H1 (cell line): ENCODE results near the gene CDC42BPB. TPM values are rescaled to one million over a fixed set of nuclear protein-coding genes. Genes with fewer than 3 reads are reported as not detected.

Experiments
- CTCF ChIA-PET: fragments of 300-600 bp; sonication (Branson Sonifier 250); formaldehyde crosslinking; loops from one replicate; lab custom pipeline; 2021; ENCODE audit not compliant: partially characterized antibody; lab: Charles Lee
- POLR2A ChIA-PET: fragments of 300-600 bp; sonication (Branson Sonifier 250); formaldehyde crosslinking; loops from one replicate; lab custom pipeline; 2021; ENCODE audit warnings: inconsistent platforms; ENCODE audit not compliant: partially characterized antibody; lab: Charles Lee
- DNase-seq, 2 experiments: peaks; one replicate each; pipeline versions ENCODE4 v3.0.0 to v3.0.0-alpha.2; 2010 to 2022; ENCODE audit warnings: low spot score in 2 of 2, low read depth in 1 of 2, mixed read lengths in 1 of 2
- FAIRE-seq: peaks from 2 replicates; lab custom pipeline; 2011; peaks lifted over from hg19 to GRCh38; lab: Jason Lieb, UNC
- H2AFZ ChIP-seq: 2 replicates; pipeline ENCODE4 v1.8.1; 2012; ENCODE audit warnings: low read length, inconsistent platforms
- H2AK5ac ChIP-seq: 2 replicates; pipeline ENCODE4 v1.6.1; 2013; ENCODE audit warnings: low read depth, low read length
- H2BK120ac ChIP-seq: replicated peaks from 2 replicates; pipeline ENCODE3; 2013; ENCODE audit warnings: low read depth, low read length, inconsistent platforms
- H2BK12ac ChIP-seq: 2 replicates; pipeline ENCODE4 v1.6.1; 2013; ENCODE audit warnings: low read depth, low read length
- H2BK15ac ChIP-seq: 2 replicates; pipeline ENCODE4 v1.6.1; 2013; ENCODE audit warnings: low read length
- H2BK20ac ChIP-seq: 2 replicates; pipeline ENCODE4 v1.6.1; 2013; ENCODE audit warnings: low read length
- H2BK5ac ChIP-seq: 2 replicates; pipeline ENCODE4 v1.6.1; 2013; ENCODE audit warnings: low read depth, low read length
- H3K14ac ChIP-seq: 2 replicates; pipeline ENCODE4 v1.6.1; 2013; ENCODE audit warnings: inconsistent platforms; ENCODE audit not compliant: insufficient read length
- H3K18ac ChIP-seq: 2 replicates; pipeline ENCODE4 v1.6.1; 2013; ENCODE audit warnings: low read length; ENCODE audit errors: extremely low read depth
- H3K23ac ChIP-seq: 2 replicates; pipeline ENCODE4 v1.6.1; 2013; ENCODE audit warnings: inconsistent platforms; ENCODE audit not compliant: insufficient read length
- H3K23me2 ChIP-seq: 2 replicates; pipeline ENCODE4 v1.6.1; 2013; ENCODE audit warnings: low read depth, low read length
- H3K27ac ChIP-seq: 2 replicates; pipeline ENCODE4 v1.6.1; 2011; ENCODE audit warnings: low read depth, low read length, inconsistent platforms
- H3K27me3 ChIP-seq, 4 experiments: replicated peaks in 1 of 4; 1 replicate in 1 of 4; 2 replicates in 3 of 4; pipeline versions ENCODE4 v1.6.1 to v1.8.1; 2011 to 2013; ENCODE audit warnings: low read length in 3 of 4, mild to moderate bottlenecking in 3 of 4, inconsistent platforms in 2 of 4, mixed read lengths in 2 of 4, moderate library complexity in 1 of 4; ENCODE audit not compliant: control insufficient read depth in 3 of 4, insufficient read depth in 3 of 4; ENCODE audit errors: extremely low read depth in 1 of 4
- H3K36me3 ChIP-seq, 4 experiments: 2 replicates each; pipeline versions ENCODE4 v1.6.1 to v1.8.1; 2011 to 2013; ENCODE audit warnings: mild to moderate bottlenecking in 4 of 4, low read length in 3 of 4, moderate library complexity in 2 of 4, control low read depth in 1 of 4, inconsistent platforms in 1 of 4; ENCODE audit not compliant: insufficient read depth in 4 of 4, control insufficient read depth in 2 of 4
- H3K4ac ChIP-seq: replicated peaks from 2 replicates; pipeline ENCODE3; 2013; ENCODE audit warnings: low read length, low read depth, mixed read lengths, inconsistent platforms; ENCODE audit not compliant: insufficient read length
- H3K4me1 ChIP-seq, 4 experiments: replicated peaks in 1 of 4; 1 replicate in 1 of 4; 2 replicates in 3 of 4; pipeline versions ENCODE4 v1.6.1 to v1.8.1; 2011 to 2013; ENCODE audit warnings: low read length in 3 of 4, inconsistent platforms in 2 of 4, mixed read lengths in 1 of 4; ENCODE audit not compliant: insufficient read depth in 4 of 4, control insufficient read depth in 3 of 4
- H3K4me2 ChIP-seq, 2 experiments: 2 replicates each; pipeline versions ENCODE4 v1.6.1 to v1.8.1; 2011 to 2013; ENCODE audit warnings: low read depth in 2 of 2, low read length in 2 of 2, control low read depth in 1 of 2, inconsistent platforms in 1 of 2, mild to moderate bottlenecking in 1 of 2; ENCODE audit not compliant: insufficient read depth in 1 of 2
- H3K4me3 ChIP-seq, 4 experiments: fragments of 200-600, 300-600 bp in 1 of 4; sonication (generic), shearing (Covaris generic), sonication (Bioruptor Twin) in 1 of 4; 2 replicates each; pipeline versions ENCODE4 v1.5.1 to v1.8.1; 2011 to 2016; ENCODE audit warnings: low read length in 4 of 4, low read depth in 3 of 4, control low read depth in 2 of 4, inconsistent platforms in 2 of 4, mild to moderate bottlenecking in 2 of 4, mixed read lengths in 1 of 4, moderate library complexity in 1 of 4; ENCODE audit not compliant: insufficient read depth in 2 of 4; ENCODE audit errors: extremely low read depth in 1 of 4
- H3K56ac ChIP-seq: replicated peaks from 2 replicates; pipeline ENCODE3; 2013; ENCODE audit warnings: low read depth, mild to moderate bottlenecking, mixed read lengths, low read length, inconsistent platforms; ENCODE audit not compliant: insufficient read length
- H3K79me1 ChIP-seq: 2 replicates; pipeline ENCODE4 v1.6.1; 2013; ENCODE audit warnings: low read depth, low read length, control low read depth
- H3K79me2 ChIP-seq, 2 experiments: 2 replicates each; pipeline versions ENCODE4 v1.6.1 to v1.8.1; 2012 to 2013; ENCODE audit warnings: low read length in 2 of 2, mild to moderate bottlenecking in 2 of 2, inconsistent platforms in 1 of 2; ENCODE audit not compliant: insufficient read depth in 2 of 2, control insufficient read depth in 1 of 2
- H3K9ac ChIP-seq, 4 experiments: replicated peaks in 1 of 4; 1 replicate in 1 of 4; 2 replicates in 3 of 4; pipeline versions ENCODE4 v1.6.1 to v1.8.1; 2011 to 2013; ENCODE audit warnings: low read depth in 3 of 4, low read length in 3 of 4, control low read depth in 2 of 4, mild to moderate bottlenecking in 2 of 4, moderate library complexity in 2 of 4, inconsistent platforms in 1 of 4; ENCODE audit errors: extremely low read depth in 1 of 4
- H3K9me3 ChIP-seq, 2 experiments: 2 replicates each; pipeline versions ENCODE4 v1.6.1 to v1.8.1; 2012 to 2013; ENCODE audit warnings: mild to moderate bottlenecking in 2 of 2, moderate library complexity in 2 of 2, control low read depth in 1 of 2, inconsistent platforms in 1 of 2, low read depth in 1 of 2, low read length in 1 of 2, mixed read lengths in 1 of 2; ENCODE audit not compliant: insufficient read depth in 2 of 2
- H4K20me1 ChIP-seq, 2 experiments: replicated peaks in 1 of 2; 2 replicates each; pipeline versions ENCODE3 to v1.8.1; 2011 to 2013; ENCODE audit warnings: inconsistent platforms in 2 of 2, low read length in 2 of 2, mild to moderate bottlenecking in 1 of 2; ENCODE audit not compliant: insufficient read depth in 2 of 2, control insufficient read depth in 1 of 2
- H4K5ac ChIP-seq: 2 replicates; pipeline ENCODE4 v1.6.1; 2013; ENCODE audit warnings: low read length, low read depth, mixed read lengths, inconsistent platforms; ENCODE audit not compliant: insufficient read length
- H4K8ac ChIP-seq: 2 replicates; pipeline ENCODE4 v1.8.0; 2013; ENCODE audit warnings: mild to moderate bottlenecking, moderate library complexity, low read length, inconsistent platforms; ENCODE audit not compliant: insufficient read depth; ENCODE audit errors: extremely low read depth
- H4K91ac ChIP-seq: replicated peaks from 2 replicates; pipeline ENCODE3; 2013; ENCODE audit warnings: low read length, mixed read lengths, inconsistent platforms; ENCODE audit not compliant: insufficient read length
- ASH2L ChIP-seq: fragments of 200-600, 300-600 bp; sonication (generic); IDR thresholded peaks from one replicate; pipeline ENCODE4 v1.7.1; 2017; ENCODE audit warnings: low read length
- BCL11A ChIP-seq, 2 experiments: IDR thresholded peaks; one replicate each; pipeline ENCODE4 v1.6.1; 2011; ENCODE audit warnings: low read depth in 2 of 2, low read length in 2 of 2, mild to moderate bottlenecking in 2 of 2
- EGR1 ChIP-seq: IDR thresholded peaks from 2 replicates; pipeline ENCODE4 v1.6.1; 2011; ENCODE audit warnings: low read depth, low read length, borderline replicate concordance
- EZH2 ChIP-seq: fragments of 200-600 bp; sonication (generic); IDR thresholded peaks from 2 replicates; pipeline ENCODE4 v1.7.1; 2012; ENCODE audit warnings: low read depth, mild to moderate bottlenecking, moderate library complexity, low read length, inconsistent platforms; ENCODE audit not compliant: severe bottlenecking
- JUN ChIP-seq: IDR thresholded peaks from 2 replicates; pipeline ENCODE4 v1.6.1; 2011; ENCODE audit warnings: low read depth, mild to moderate bottlenecking, improper control_type of control experiment, low read length
- NRF1 ChIP-seq: IDR thresholded peaks from 2 replicates; pipeline ENCODE4 v1.6.1; 2011; ENCODE audit warnings: mild to moderate bottlenecking, low read depth, low read length, improper control_type of control experiment
- PHF8 ChIP-seq: fragments of 200-600 bp; sonication (generic); conservative IDR thresholded peaks from 2 replicates; pipeline ENCODE4 v1.7.1; 2012; ENCODE audit warnings: low read depth, mild to moderate bottlenecking, inconsistent platforms, low read length, moderate library complexity
- POLR2A ChIP-seq, 2 experiments: IDR thresholded peaks; 1 replicate in 1 of 2; 2 replicates in 1 of 2; pipeline ENCODE4 v1.6.1; 2011; ENCODE audit warnings: low read depth in 2 of 2, low read length in 2 of 2, mild to moderate bottlenecking in 2 of 2; ENCODE audit errors: control extremely low read depth in 1 of 2
- RXRA ChIP-seq: IDR thresholded peaks from 2 replicates; pipeline ENCODE4 v1.6.1; 2011; ENCODE audit warnings: low read depth, mild to moderate bottlenecking, low read length, moderate library complexity; ENCODE audit not compliant: insufficient read depth
- SAP30 ChIP-seq: fragments of 300-600 bp; sonication (generic); IDR thresholded peaks from 2 replicates; pipeline ENCODE4 v1.7.1; 2012; ENCODE audit warnings: low read length, moderate library complexity, mild to moderate bottlenecking, inconsistent platforms; ENCODE audit not compliant: insufficient read depth, insufficient replicate concordance
- ZNF274 ChIP-seq: IDR thresholded peaks from 2 replicates; pipeline ENCODE4 v1.7.0; 2012; ENCODE audit warnings: low read length, borderline replicate concordance; ENCODE audit errors: extremely low read depth
- WGBS, 2 experiments: shearing (Covaris generic) in 1 of 2; methylation state at CpG; one replicate each; pipeline versions ENCODE4 v1.1.6 to v1.1.7; 2013 to 2015; ENCODE audit warnings: low lambda C conversion rate in 2 of 2, mixed read lengths in 2 of 2, inconsistent platforms in 1 of 2, low coverage in 1 of 2, missing lambda C conversion rate in 1 of 2; ENCODE audit not compliant: insufficient replicate concordance in 2 of 2, insufficient coverage in 1 of 2, insufficient read length in 1 of 2; ENCODE audit errors: extremely low coverage in 1 of 2, missing lambda C conversion rate in 1 of 2; 5-methylcytosine and 5-hydroxymethylcytosine counted together
- polyA plus RNA-seq, 7 experiments: library from polyadenylated mRNA; depleted of rRNA in 3 of 7; stranded (reverse) in 5 of 7; unstranded in 2 of 7; fragments of >200 nt in 5 of 7; fragments of 200-250 nt in 2 of 7; gene quantifications; 1 replicate in 5 of 7; 2 replicates in 1 of 7; 4 replicates in 1 of 7; pipeline versions ENCODE4 v1.2.1 to v1.2.3, GENCODE V29; 2011 to 2013; ENCODE audit warnings: missing spikeins in 2 of 7, mixed read lengths in 2 of 7
- total RNA-seq: library from RNA; stranded (reverse); fragmentation: NEBNext Ultra II Directional; extraction: Animal tissue kit (Norgen Biotek cat#: 25700); gene quantifications from 2 replicates; pipeline ENCODE4 v1.2.1, GENCODE V29; 2021
- TF ChIP-seq, protein P1 (sequence below): IDR thresholded peaks from 2 replicates; pipeline ENCODE4 v1.6.1; 2011; ENCODE audit warnings: low read length, improper control_type of control experiment
- TF ChIP-seq, protein P2 (sequence below): IDR thresholded peaks from 2 replicates; pipeline ENCODE4 v1.6.1; 2012; ENCODE audit warnings: inconsistent platforms

CDC42BPB gene
- total and polyA plus RNA-seq, 2 of the 8 experiments (the other 6 are each of a cell fraction or from before 2014, with no cell fraction given) = 51.2 to 88.2 TPM

GRCh38 chr14:102889615-102890014, 167.7 kb downstream of the CDC42BPB start:
- Histone ChIP-seq H2AFZ (no peak overlapping the region), H3K18ac (no peak overlapping the region), H3K27me3 (no peaks in the 10 kb centered on the region), H3K23ac (no peak overlapping the region), H3K36me3 (no peaks in the 10 kb centered on the region), H3K79me1 (no peaks in the 10 kb centered on the region), H3K56ac (no peak overlapping the region), H2AK5ac (no peak overlapping the region), H3K14ac (no peak overlapping the region), H3K4me1 (0 out of 7 replicates have a peak, but pooled peaks cover 0 to 4% (median 0%) of the 10 kb centered on the region in 4 experiments), H3K27ac (no peak overlapping the region), H3K4me2 (no peak overlapping the region), H4K20me1 (peaks cover 0 to 2% of the 10 kb centered on the region in 2 experiments), H3K9me3 (no peaks in the 10 kb centered on the region), H4K8ac (no peak overlapping the region), H3K79me2 (no peaks in the 10 kb centered on the region), H2BK120ac (no peak overlapping the region), H2BK5ac (no peak overlapping the region; the same call in 1 of the 2 replicates), H4K5ac (no peak overlapping the region), H3K4ac (no peak overlapping the region), H3K4me3 (no peak overlapping the region), H2BK15ac (no peak overlapping the region), H2BK12ac (no peak overlapping the region), H3K9ac (no peak overlapping the region), H3K23me2 (no peaks in the 10 kb centered on the region), H2BK20ac (no peak overlapping the region), H4K91ac (no peak overlapping the region)
- FAIRE-seq = no peak
- DNase-seq = no peak
- WGBS, 2 experiments = 90% methylated on average over 7 of the region's 7 CpGs; no CpG with 5 or more reads in 1 of the 2 experiments
- CTCF ChIA-PET = interaction anchor here (1.2 to 2.7 kb wide), 2 partner anchors 11 to 20 kb away, joined by 3 to 14 read pairs; no protein-coding TSS in a partner anchor
- POLR2A ChIA-PET = no interaction called here
- TF ChIP-seq JUN = no peak
- no peak for TF ChIP-seq RXRA
- TF ChIP-seq, protein P1, sequence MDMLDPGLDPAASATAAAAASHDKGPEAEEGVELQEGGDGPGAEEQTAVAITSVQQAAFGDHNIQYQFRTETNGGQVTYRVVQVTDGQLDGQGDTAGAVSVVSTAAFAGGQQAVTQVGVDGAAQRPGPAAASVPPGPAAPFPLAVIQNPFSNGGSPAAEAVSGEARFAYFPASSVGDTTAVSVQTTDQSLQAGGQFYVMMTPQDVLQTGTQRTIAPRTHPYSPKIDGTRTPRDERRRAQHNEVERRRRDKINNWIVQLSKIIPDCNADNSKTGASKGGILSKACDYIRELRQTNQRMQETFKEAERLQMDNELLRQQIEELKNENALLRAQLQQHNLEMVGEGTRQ = no peak
- no peak for TF ChIP-seq EGR1
- TF ChIP-seq PHF8 = no peak
- TF ChIP-seq NRF1 = no peak
- no peak for TF ChIP-seq ZNF274
- no peak for TF ChIP-seq EZH2
- TF ChIP-seq, protein P2, sequence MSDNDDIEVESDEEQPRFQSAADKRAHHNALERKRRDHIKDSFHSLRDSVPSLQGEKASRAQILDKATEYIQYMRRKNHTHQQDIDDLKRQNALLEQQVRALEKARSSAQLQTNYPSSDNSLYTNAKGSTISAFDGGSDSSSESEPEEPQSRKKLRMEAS = no peak
- TF ChIP-seq BCL11A (IDR thresholded peaks at IDR 0.05; ENCODE audit: low read depth in 2 of 2, low read length in 2 of 2) = no peak
- TF ChIP-seq ASH2L = no peak
- TF ChIP-seq SAP30 = no peak
- TF ChIP-seq POLR2A (IDR thresholded peaks at IDR 0.05; ENCODE audit: control extremely low read depth in 1 of 2, low read depth in 2 of 2, low read length in 2 of 2) = no peak
